Skeletal muscle tissue (tissue), 4 donors: ENCODE measurements around the gene FCN1. TPM values are rescaled to one million over a fixed set of nuclear protein-coding genes. Genes with fewer than 3 reads are reported as not detected.

Source experiments
- H3K27ac ChIP-seq: one replicate; pipeline ENCODE4 v1.7.0; 2013; ENCODE audit warnings: mild to moderate bottlenecking, low read depth, low read length, inconsistent platforms
- H3K27me3 ChIP-seq, 3 donors: one replicate each; pipeline ENCODE4 v1.7.0; 2013; ENCODE audit warnings: low read length in 3 of 3; ENCODE audit not compliant: control insufficient read depth in 3 of 3, insufficient read depth in 3 of 3
- H3K36me3 ChIP-seq, 3 donors: one replicate each; pipeline ENCODE4 v1.7.0; 2013; ENCODE audit warnings: low read length in 3 of 3; ENCODE audit not compliant: control insufficient read depth in 3 of 3, insufficient read depth in 3 of 3
- H3K4me1 ChIP-seq, 3 donors: one replicate each; pipeline ENCODE4 v1.7.0; 2013; ENCODE audit warnings: low read length in 3 of 3, mild to moderate bottlenecking in 3 of 3; ENCODE audit not compliant: control insufficient read depth in 3 of 3, insufficient read depth in 3 of 3
- H3K4me3 ChIP-seq, 3 donors: one replicate each; pipeline ENCODE4 v1.7.0; 2013; ENCODE audit warnings: low read length in 3 of 3
- H3K9ac ChIP-seq, 3 donors: one replicate each; pipeline ENCODE4 v1.7.0; 2013; ENCODE audit warnings: low read length in 3 of 3, mild to moderate bottlenecking in 3 of 3, moderate library complexity in 2 of 3, low read depth in 1 of 3
- H3K9me3 ChIP-seq, 3 donors: one replicate each; pipeline ENCODE4 v1.7.0; 2013; ENCODE audit warnings: low read length in 3 of 3; ENCODE audit not compliant: control insufficient read depth in 3 of 3
- total RNA-seq: library from RNA; depleted of rRNA; stranded (reverse); fragments of >200 nt; gene quantifications from one replicate; pipeline ENCODE4 v1.2.3, GENCODE V29; 2014
- donor health status: Osteomylitis.

FCN1 gene
- total RNA-seq, 1 donor from 2014 or later: 5.2 TPM

- H3K36me3 ChIP-seq: no peaks in the 10 kb centered on the region
- H3K9me3 ChIP-seq: no peaks in the 10 kb centered on the region
- H3K27me3 ChIP-seq: peaks cover 0 to 7% (median 4%) of the 10 kb centered on the region in 3 donors
- H3K4me3 ChIP-seq: no peak overlapping the region
- peaks cover 20 to 27% (median 20%) of the 10 kb centered on the region in 3 donors for H3K4me1 ChIP-seq
- H3K27ac ChIP-seq: no peak overlapping the region
- H3K9ac ChIP-seq: no peak overlapping the region
Measured at GRCh38 chr9:134892820-134893420, 24.8 kb downstream of the FCN1 start.

- no peak overlapping the region for H3K9ac ChIP-seq
- H3K27ac ChIP-seq: no peak overlapping the region
- H3K36me3 ChIP-seq: no peaks in the 10 kb centered on the region
- peaks cover 0 to 7% (median 4%) of the 10 kb centered on the region in 3 donors for H3K27me3 ChIP-seq
- no peak overlapping the region for H3K4me3 ChIP-seq
- H3K4me1 ChIP-seq: peaks cover 17 to 25% (median 20%) of the 10 kb centered on the region in 3 donors
- H3K9me3 ChIP-seq: no peaks in the 10 kb centered on the region
Measured at GRCh38 chr9:134892221-134892620, 25.5 kb downstream of the FCN1 start.

- Histone ChIP-seq H3K4me3 (no peak overlapping the region), H3K4me1 (peaks cover 12 to 22% (median 19%) of the 10 kb centered on the region in 3 donors), H3K9ac (peak overlapping the region in 1 of 3 donors; percentile 25), H3K9me3 (no peaks in the 10 kb centered on the region), H3K27ac (no peak overlapping the region), H3K36me3 (no peaks in the 10 kb centered on the region), H3K27me3 (peaks cover 0 to 5% (median 4%) of the 10 kb centered on the region in 3 donors)
Measured at GRCh38 chr9:134891713-134892112, 26.0 kb downstream of the FCN1 start.

- peaks cover 6 to 16% (median 13%) of the 10 kb centered on the region in 3 donors for H3K4me1 ChIP-seq
- no peaks in the 10 kb centered on the region for H3K36me3 ChIP-seq
- H3K27me3 ChIP-seq: peaks cover 0 to 4% (median 4%) of the 10 kb centered on the region in 3 donors
- H3K27ac ChIP-seq: no peak overlapping the region
- no peaks in the 10 kb centered on the region for H3K9me3 ChIP-seq
- H3K4me3 ChIP-seq: no peak overlapping the region
- H3K9ac ChIP-seq: no peak overlapping the region
Measured at GRCh38 chr9:134891053-134891452, 26.7 kb downstream of the FCN1 start.

- H3K27ac ChIP-seq: no peak overlapping the region
- H3K4me1 ChIP-seq: peaks cover 0 to 14% (median 13%) of the 10 kb centered on the region in 3 donors
- H3K9ac ChIP-seq: no peak overlapping the region
- H3K36me3 ChIP-seq: no peaks in the 10 kb centered on the region
- H3K27me3 ChIP-seq: peaks cover 0 to 5% (median 4%) of the 10 kb centered on the region in 3 donors
- H3K9me3 ChIP-seq: no peaks in the 10 kb centered on the region
- H3K4me3 ChIP-seq: no peak overlapping the region
Measured at GRCh38 chr9:134890155-134890495, 27.6 kb downstream of the FCN1 start.

GRCh38 chr9:134889386-134890154, 28.1 kb downstream of the FCN1 start:
- Histone ChIP-seq H3K4me1 (peaks cover 0 to 14% (median 13%) of the 10 kb centered on the region in 3 donors), H3K36me3 (no peaks in the 10 kb centered on the region), H3K27ac (no peak overlapping the region)

GRCh38 chr9:134888603-134889190, 29.0 kb downstream of the FCN1 start:
- Histone ChIP-seq H3K36me3 (no peaks in the 10 kb centered on the region), H3K4me1 (peaks cover 0 to 14% (median 13%) of the 10 kb centered on the region in 3 donors), H3K27ac (no peak overlapping the region), H3K9me3 (no peaks in the 10 kb centered on the region), H3K4me3 (no peak overlapping the region), H3K9ac (no peak overlapping the region), H3K27me3 (peaks cover 0 to 5% (median 0%) of the 10 kb centered on the region in 3 donors)

More at GRCh38 chr9:134889386-134890154, 28.1 kb downstream of the FCN1 start:
- H3K9ac ChIP-seq: no peak overlapping the region
- H3K4me3 ChIP-seq: no peak overlapping the region
- no peaks in the 10 kb centered on the region for H3K9me3 ChIP-seq
- peaks cover 0 to 5% (median 4%) of the 10 kb centered on the region in 3 donors for H3K27me3 ChIP-seq

GRCh38 chr9:134887686-134888602, 29.8 kb downstream of the FCN1 start:
- H3K27ac ChIP-seq: no peak overlapping the region
- no peaks in the 10 kb centered on the region for H3K9me3 ChIP-seq
- no peaks in the 10 kb centered on the region for H3K36me3 ChIP-seq
- no peak overlapping the region for H3K4me3 ChIP-seq
- H3K9ac ChIP-seq: no peak overlapping the region
- peaks cover 0 to 14% (median 13%) of the 10 kb centered on the region in 3 donors for H3K4me1 ChIP-seq
- peaks cover 0 to 8% (median 0%) of the 10 kb centered on the region in 3 donors for H3K27me3 ChIP-seq

- Histone ChIP-seq H3K9me3 (no peaks in the 10 kb centered on the region), H3K27ac (no peak overlapping the region), H3K4me3 (no peak overlapping the region), H3K9ac (no peak overlapping the region), H3K4me1 (peaks cover 0 to 14% (median 13%) of the 10 kb centered on the region in 3 donors), H3K36me3 (no peaks in the 10 kb centered on the region), H3K27me3 (peaks cover 0 to 10% (median 0%) of the 10 kb centered on the region in 3 donors)
Measured at GRCh38 chr9:134887219-134887618, 30.5 kb downstream of the FCN1 start.
